ENCODE measurements around the gene SFI1.

The SFI1 gene

GRCh38 chr22:31465307-31465706, 31.0 kb upstream of the SFI1 start:
- no peaks in the 10 kb centered on the region for H3K4me1 ChIP-seq (ENCODE audit: control insufficient read depth, insufficient read depth, low read length)
- H3K9me3 ChIP-seq (ENCODE audit: control insufficient read depth, insufficient read depth, low read depth, low read length), result no peaks in the 10 kb centered on the region
- CTCF ChIA-PET, result interaction anchor here (0.6 kb wide), 2 partner anchors 13 to 100 kb away, joined by 3 to 5 read pairs; no protein-coding TSS in a partner anchor
- POLR2A ChIA-PET, result no interaction called here
- no peak overlapping the region for H3K27ac ChIP-seq (ENCODE audit: extremely low read depth, low read depth, low read length)
- peaks cover 74 to 85% of the 10 kb centered on the region in 2 experiments for H3K36me3 ChIP-seq (ENCODE audit: control insufficient read depth in 2 of 2, insufficient read depth in 1 of 2, low read length in 2 of 2)
- H3K4me3 ChIP-seq (ENCODE audit: low read depth, low read length), result no peak overlapping the region
- no peak for TF ChIP-seq ZNF341 (tag by site-specific recombination; IDR thresholded peaks at IDR 0.05; ENCODE audit: low read depth)
- no peak for TF ChIP-seq ZNF701 (tag by site-specific recombination; IDR thresholded peaks at IDR 0.05)
- no peak for TF ChIP-seq ZNF398 (tag by site-specific recombination; IDR thresholded peaks at IDR 0.05)
- no peak for TF ChIP-seq ZNF776 (tag by site-specific recombination; IDR thresholded peaks at IDR 0.05; ENCODE audit: borderline replicate concordance)

GRCh38 chr22:31474743-31475142, 21.6 kb upstream of the SFI1 start:
- ChIA-PET CTCF (interaction anchor here (0.6 kb wide), 1 partner anchor 35 kb away, joined by 3 read pairs; no protein-coding TSS in a partner anchor), POLR2A (no interaction called here)
- H3K4me1 ChIP-seq (ENCODE audit: control insufficient read depth, insufficient read depth, low read length), result no peaks in the 10 kb centered on the region
- TF ChIP-seq SP3 (tag by site-specific recombination; IDR thresholded peaks at IDR 0.05) (no peak), ZNF155 (tag by site-specific recombination; IDR thresholded peaks at IDR 0.05) (no peak), ZNF354C (tag by site-specific recombination; IDR thresholded peaks at IDR 0.05; ENCODE audit: borderline replicate concordance, low read depth) (no peak), ZNF146 (tag by site-specific recombination; IDR thresholded peaks at IDR 0.05) (no peak), ZBTB7A (tag by site-specific recombination; IDR thresholded peaks at IDR 0.05; ENCODE audit: low read depth) (no peak), ZNF596 (tag by site-specific recombination; IDR thresholded peaks at IDR 0.05) (no peak), PATZ1 (tag by site-specific recombination; IDR thresholded peaks at IDR 0.05) (no peak), ZNF530 (tag by site-specific recombination; IDR thresholded peaks at IDR 0.05; ENCODE audit: low read depth) (no peak), ZNF24 (tag by site-specific recombination; IDR thresholded peaks at IDR 0.05) (no peak), ZNF341 (tag by site-specific recombination; IDR thresholded peaks at IDR 0.05; ENCODE audit: low read depth) (no peak), PBX3 (CRISPR knock-in tag; IDR thresholded peaks at IDR 0.05) (no peak)
- no peak overlapping the region for H3K27ac ChIP-seq (ENCODE audit: extremely low read depth, low read depth, low read length)
- peaks cover 45 to 73% of the 10 kb centered on the region in 2 experiments for H3K36me3 ChIP-seq (ENCODE audit: control insufficient read depth in 2 of 2, insufficient read depth in 1 of 2, low read length in 2 of 2)
- H3K4me3 ChIP-seq (ENCODE audit: low read depth, low read length), result no peak overlapping the region
- no peaks in the 10 kb centered on the region for H3K9me3 ChIP-seq (ENCODE audit: control insufficient read depth, insufficient read depth, low read depth, low read length)

- POLR2A ChIA-PET, result no interaction called here
- TF ChIP-seq ZBTB26 (tag by site-specific recombination; optimal IDR thresholded peaks at IDR 0.05) (no peak), ZFP3 (tag by site-specific recombination; IDR thresholded peaks at IDR 0.05; ENCODE audit: low read depth) (no peak), FEZF1 (tag by site-specific recombination; IDR thresholded peaks at IDR 0.05) (no peak), ZBTB20 (tag by site-specific recombination; IDR thresholded peaks at IDR 0.05) (no peak), ZBTB6 (tag by site-specific recombination; IDR thresholded peaks at IDR 0.05) (no peak), ZBTB1 (tag by site-specific recombination; IDR thresholded peaks at IDR 0.05) (no peak), ZNF433 (tag by site-specific recombination; IDR thresholded peaks at IDR 0.05; ENCODE audit: low read depth) (no peak), ZNF169 (tag by site-specific recombination; IDR thresholded peaks at IDR 0.05) (no peak)
- CTCF ChIA-PET, result no interaction called here
- Histone ChIP-seq H3K27ac (ENCODE audit: extremely low read depth, low read depth, low read length) (no peak overlapping the region), H3K4me3 (ENCODE audit: low read depth, low read length) (no peak overlapping the region), H3K4me1 (ENCODE audit: control insufficient read depth, insufficient read depth, low read length) (no peaks in the 10 kb centered on the region), H3K9me3 (ENCODE audit: control insufficient read depth, insufficient read depth, low read depth, low read length) (no peaks in the 10 kb centered on the region), H3K36me3 (ENCODE audit: control insufficient read depth in 2 of 2, insufficient read depth in 1 of 2, low read length in 2 of 2) (peaks cover 49 to 77% of the 10 kb centered on the region in 2 experiments)
These were observed 20.5 kb upstream of the SFI1 start for GRCh38 chr22:31475800-31476199.
